ENCODE results near the gene KRT33B. TPM values are rescaled to one million over a fixed set of nuclear protein-coding genes. Genes with fewer than 3 reads are reported as not detected.

Gene KRT33B
- total RNA-seq, 4 donors from 2014 or later = 0.25 to 117 (median 4.4) TPM; not detected in 1

DNA sequence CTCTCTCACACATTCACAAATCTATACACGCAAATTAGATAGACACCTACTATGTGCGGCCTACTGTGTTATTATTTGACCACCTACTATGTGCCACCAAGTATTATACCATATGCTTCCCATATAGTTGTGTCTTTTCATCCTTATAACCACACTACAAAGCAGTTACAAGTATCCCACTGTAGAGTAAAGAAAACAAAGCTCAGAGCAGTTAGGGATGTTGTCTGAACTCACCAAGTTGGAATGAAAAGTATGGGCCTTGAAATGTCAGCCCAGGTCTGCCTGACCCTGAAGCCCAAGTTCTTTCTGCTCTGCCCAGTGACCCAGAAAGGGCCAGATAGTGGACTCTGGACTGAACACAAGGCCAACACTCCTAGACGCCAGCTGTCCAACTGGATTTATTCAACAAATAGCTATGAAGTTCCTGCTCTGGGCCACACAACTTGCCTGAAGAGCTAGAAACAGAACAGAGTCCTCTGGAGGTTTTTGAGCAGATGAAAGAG, 46.3 kb upstream of the KRT33B start:
- H3K4me3 ChIP-seq (ENCODE audit: low read depth, poor library complexity, severe bottlenecking) = no peak overlapping the region
- no peak for DNase-seq (ENCODE audit: low spot score in 2 of 2)
- WGBS, 2 donors = 74 to 84% methylated on average over 3 of the region's 3 CpGs
- intact Hi-C loops (cut with DNase I; ENCODE audit: low total_unique reads) = no loop called here
- TF ChIP-seq CTCF (IDR thresholded peaks at IDR 0.05) = no peak
- no peak for TF ChIP-seq POLR2A (IDR thresholded peaks at IDR 0.05)

- no peak for DNase-seq (ENCODE audit: low spot score in 2 of 2)
- 67 to 79% methylated on average over 4 of the region's 4 CpGs for WGBS, 2 donors
- TF ChIP-seq CTCF (IDR thresholded peaks at IDR 0.05) (no peak), POLR2A (IDR thresholded peaks at IDR 0.05) (no peak)
- H3K4me3 ChIP-seq (ENCODE audit: low read depth, poor library complexity, severe bottlenecking) = no peak overlapping the region
- intact Hi-C loops (cut with DNase I; ENCODE audit: low total_unique reads) = no loop called here
Observed at GRCh38 chr17:41415411-41415810, 45.8 kb upstream of the KRT33B start.

DNA sequence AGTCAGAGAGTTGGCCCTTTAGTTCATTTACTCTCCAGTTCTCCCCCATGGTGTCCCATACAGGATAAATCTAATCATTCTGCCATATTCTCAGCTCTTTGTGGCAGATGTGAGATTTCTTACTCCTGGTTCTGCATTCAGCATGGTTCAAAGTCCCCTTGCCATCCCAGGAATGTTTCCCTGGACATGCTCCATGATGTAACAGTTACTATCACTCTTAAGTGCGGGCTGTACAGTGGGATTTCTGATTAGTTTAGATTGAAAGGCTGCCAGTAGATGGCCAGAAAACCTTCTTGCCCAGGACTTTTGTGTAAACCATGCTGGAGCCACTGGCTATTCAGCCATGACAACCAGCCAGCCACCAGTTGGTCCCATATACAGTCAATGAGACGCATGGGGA, 44.4 kb upstream of the KRT33B start:
- no peak for TF ChIP-seq CTCF (IDR thresholded peaks at IDR 0.05)
- intact Hi-C loops (cut with DNase I; ENCODE audit: low total_unique reads) = no loop called here
- DNase-seq (ENCODE audit: low spot score in 2 of 2) = no peak
- no peak overlapping the region for H3K4me3 ChIP-seq (ENCODE audit: low read depth, poor library complexity, severe bottlenecking)
- WGBS, 2 donors = 88 to 91% methylated on average over 2 of the region's 2 CpGs

DNA sequence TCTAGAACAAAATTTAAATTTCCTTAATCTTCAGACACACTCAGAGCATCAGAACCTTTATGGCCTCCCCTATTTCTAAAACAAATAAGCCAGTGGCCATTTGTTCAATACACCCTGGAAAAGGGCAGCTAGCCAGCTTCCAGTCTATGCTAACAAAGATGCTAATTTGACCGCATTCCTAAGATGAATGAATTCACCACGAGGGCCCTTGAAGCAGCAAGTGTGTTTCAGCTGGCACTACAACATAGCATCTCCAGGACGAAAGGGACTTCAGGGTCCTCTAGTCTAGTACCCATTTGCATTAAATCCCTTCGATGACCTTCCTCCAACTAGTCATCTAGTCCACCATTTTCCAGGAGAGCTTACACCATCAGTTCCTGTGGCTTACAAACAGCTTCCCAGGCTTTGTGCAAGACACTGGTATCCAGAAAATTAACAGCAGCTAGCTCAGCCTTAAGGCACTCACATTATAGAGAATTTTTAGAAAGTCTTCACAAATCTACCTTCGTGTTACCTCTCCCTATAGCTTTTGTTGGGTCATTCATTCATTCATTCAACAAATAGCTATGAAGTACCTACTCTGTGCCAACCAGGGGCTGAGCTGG, 43.8 kb upstream of the KRT33B start:
- WGBS, 2 donors = 68 to 72% methylated on average over 5 of the region's 5 CpGs
- DNase-seq (ENCODE audit: low spot score in 2 of 2) = no peak
- no peak overlapping the region for H3K4me3 ChIP-seq (ENCODE audit: low read depth, poor library complexity, severe bottlenecking)
- intact Hi-C loops (cut with DNase I; ENCODE audit: low total_unique reads) = no loop called here
- TF ChIP-seq CTCF (IDR thresholded peaks at IDR 0.05) = no peak
- no peak for TF ChIP-seq POLR2A (IDR thresholded peaks at IDR 0.05)

DNA sequence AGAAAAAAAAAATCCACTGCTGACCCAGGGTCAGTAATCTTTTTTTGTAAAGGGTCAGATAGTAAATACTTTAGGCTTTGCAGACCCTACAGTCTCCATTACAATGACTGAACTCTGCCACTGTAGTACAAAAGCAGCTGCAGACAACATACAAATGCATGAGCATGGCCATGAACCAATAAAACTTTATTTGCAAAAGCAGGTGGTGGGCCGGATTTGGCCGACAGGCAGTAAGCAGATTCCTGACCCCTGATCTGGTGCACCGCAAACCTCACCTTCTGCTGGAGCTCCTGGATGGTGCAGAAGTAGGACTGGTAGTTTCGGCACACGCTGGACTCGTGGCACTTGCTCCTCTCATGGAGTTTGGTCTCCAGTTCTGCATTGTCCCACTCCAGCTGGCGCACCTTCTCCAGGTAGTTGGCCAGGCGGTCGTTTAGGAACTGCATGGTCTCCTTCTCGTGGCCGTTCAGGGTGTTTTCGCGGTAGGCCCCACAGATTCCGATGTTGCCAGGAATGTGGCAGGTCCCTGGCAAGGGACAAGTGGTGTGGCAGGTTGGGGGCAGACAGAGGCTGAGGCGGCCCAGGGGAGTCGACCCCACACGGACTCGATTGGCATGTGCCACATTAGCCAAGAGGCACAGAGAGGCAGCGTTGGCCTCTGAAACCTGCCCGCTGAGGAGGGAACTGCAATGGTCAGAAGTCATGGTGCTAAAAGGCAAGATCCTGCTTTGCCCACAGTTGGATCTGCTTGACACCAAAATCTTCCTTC, 41.6 kb upstream of the KRT33B start:
- no peak overlapping the region for H3K4me3 ChIP-seq (ENCODE audit: low read depth, poor library complexity, severe bottlenecking)
- no peak for DNase-seq (ENCODE audit: low spot score in 2 of 2)
- TF ChIP-seq POLR2A (IDR thresholded peaks at IDR 0.05) (no peak), CTCF (IDR thresholded peaks at IDR 0.05) (no peak)
- intact Hi-C loops (cut with DNase I; ENCODE audit: low total_unique reads) = no loop called here
- WGBS, 2 donors = 91 to 92% methylated on average over 20 of the region's 20 CpGs

Measured in lower leg skin (tissue), 4 donors.